Endothelial cell of hepatic sinusoid (primary cell): Measurements from ENCODE around the gene TFF3.

Experiments
- in situ Hi-C: cut with HindIII; loops from 2 replicates; pipeline ENCODE4 v1.10.0; 2017; ENCODE audit warnings: low sequenced_read_pairs

TFF3 gene

DNA sequence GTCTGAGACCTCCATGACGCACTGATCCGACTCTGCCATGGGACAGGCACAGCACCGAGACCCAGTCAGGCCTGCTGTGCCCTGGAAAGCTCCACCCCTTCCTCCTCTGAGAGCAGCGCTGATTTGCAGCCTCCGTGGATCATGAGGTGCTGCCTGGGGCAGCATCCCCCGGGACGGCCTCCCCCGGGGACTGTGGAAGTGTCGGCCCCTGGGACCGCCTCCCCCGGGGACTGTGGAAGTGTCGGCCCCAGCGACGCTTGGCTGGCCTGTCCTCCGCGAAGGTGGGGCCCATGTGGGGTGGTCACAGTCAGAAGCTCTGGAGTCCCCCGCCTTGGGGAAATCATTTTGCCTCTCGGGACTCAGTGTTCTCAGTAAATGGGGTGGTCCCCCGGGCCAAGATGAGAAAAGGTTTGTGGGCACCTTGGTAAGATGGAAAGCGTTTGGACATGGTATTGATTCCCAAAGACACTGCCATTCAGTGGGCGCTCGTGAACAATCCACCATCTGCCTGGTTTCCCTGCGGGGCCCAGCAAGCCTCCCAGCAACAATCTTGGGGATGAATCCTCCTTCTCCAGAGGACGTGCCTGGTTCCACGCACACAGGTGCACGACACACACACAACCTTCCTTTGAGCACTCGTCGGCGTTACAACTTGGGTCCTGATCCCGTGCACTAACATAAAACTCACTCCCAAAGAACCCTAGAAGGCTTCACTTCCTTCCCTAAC lies 32.6 kb upstream of the TFF3 start:
- in situ Hi-C loops = no loop called here

DNA sequence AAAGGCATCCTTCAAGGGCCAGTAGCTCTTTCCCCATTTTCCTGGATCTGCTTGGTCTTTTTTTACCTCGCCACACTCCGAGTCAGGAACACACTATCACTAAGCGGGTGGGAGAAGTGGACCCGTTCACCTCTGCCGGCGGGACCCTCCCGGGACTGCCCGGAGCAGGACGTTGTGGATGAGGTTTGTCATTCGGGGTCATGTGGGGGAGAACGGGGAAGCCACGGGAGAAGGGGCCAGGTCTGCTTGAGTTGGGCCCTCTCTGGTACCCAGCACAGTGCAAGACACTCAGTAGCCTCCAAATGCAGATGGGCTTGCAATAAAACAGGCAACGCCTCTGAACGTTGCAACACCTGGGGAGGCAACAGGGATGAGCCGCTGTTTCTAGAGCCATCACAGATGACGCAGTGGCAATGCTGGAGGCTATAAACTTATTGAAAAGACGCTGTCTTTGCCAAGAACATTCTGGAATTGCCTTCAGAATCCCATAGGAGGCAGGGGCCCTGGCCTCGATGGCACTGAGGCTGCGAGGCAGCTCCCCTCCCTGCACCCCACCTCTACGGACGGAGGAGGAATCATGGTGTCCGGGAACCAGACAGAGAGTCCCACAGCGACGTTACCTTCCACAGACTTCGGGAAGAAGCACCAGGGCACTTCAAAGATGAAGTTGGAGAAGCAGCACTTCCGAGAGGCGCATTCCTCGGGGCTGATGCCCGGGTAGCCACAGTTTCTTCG lies 31.8 kb upstream of the TFF3 start:
- in situ Hi-C loops = no loop called here

DNA sequence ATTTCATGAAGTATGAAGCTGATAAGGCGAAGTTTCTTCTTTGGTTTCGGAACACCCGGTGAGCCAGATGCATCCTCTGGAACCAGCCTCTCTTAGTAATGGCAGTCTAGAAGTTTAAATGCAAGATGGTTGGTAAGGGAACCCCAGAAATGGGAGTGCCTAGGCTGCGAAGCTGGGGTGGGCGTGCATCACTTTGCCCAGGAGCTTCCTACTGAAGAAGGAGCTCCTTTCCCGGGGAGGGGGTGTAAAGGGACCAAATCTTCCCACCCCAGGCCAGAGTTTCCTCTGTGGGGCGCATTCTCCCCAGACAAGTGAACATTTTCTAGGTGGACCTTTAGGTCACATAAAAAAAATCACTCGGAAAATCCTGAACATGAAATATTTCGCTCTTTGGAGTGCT lies 31.2 kb upstream of the TFF3 start:
- in situ Hi-C loops = no loop called here

DNA sequence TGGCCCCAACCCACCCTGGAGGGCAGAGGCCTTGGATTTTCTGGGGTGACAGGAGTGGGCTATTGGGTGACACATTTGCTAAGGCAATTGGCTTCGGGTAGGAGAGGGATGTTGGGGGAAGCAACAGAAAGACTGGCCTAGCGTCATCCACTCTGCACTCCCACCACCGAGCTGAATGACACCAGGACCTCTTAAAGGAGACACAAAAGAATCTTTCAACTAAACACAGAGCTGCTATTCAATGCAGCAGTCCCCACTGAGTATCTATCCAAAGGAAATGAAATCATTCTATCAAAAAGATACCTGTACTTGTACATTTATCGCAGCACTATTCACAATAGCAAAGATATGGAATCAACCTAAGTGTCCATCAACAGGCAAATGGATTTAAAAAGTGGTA lies 29.4 kb upstream of the TFF3 start:
- in situ Hi-C loops = no loop called here

DNA sequence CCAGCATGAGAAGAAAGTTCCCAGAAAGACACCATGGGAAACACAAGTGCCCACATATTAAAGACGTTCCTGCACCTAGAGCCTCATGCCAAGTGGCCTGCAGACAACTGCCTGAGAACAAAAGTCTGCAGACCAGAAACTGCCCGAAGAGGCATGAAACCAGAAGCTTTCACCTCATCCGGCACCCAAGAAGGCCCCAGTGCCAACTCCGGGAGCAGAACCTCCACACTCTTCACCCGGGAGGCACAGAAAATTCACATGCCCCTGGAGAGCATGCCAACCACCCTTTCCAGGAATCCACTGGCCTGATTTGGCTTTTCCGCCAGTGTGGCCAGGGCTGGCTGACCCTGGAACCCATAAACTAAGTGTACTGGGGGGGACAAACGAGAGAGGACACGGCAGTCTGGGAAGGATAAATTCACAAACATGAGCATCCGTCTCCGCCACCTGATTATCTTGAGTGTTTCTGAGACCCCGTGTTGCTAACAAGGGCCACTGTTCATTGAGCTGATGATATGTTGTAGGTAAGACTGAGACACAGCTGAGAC lies 28.8 kb upstream of the TFF3 start:
- in situ Hi-C loops = no loop called here

DNA sequence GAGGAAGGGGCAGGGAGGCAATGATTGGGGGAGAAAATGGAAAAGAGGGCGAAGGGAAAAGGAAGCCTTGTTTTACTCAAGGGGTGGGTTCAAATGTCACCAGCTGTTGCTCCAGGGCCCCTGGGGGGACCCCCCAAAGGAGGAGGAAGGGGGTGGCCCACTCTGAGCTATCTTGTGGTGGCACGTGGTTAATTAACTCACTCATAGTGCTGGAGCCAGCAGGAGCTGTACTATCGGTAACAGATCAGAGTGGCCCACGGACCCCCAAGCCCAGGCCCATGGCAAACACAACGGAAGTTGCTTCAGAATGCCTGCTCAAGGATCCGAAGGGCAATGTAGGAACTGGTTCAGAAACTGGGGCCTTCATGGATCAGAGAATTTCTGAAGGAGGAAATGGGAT lies 28.3 kb upstream of the TFF3 start:
- in situ Hi-C loops = no loop called here

DNA sequence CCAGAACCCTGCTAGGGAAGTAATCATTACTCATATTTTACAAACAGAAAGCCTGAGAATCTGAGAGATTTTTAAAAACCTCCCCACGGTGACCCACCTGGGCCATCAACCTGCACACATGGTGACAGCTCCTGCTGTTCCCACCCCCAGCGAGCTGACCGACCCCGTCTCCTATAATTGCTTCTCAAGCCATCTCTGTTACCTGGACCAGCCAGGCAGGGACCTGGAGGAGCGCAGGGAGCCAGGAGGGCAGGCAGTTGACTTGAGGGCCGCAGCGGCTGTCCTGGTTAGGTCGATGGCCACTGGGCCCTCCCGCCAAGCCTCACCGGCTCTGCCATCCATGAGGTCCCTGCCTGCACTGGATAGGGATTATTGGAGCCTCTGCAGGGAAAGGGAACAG lies 27.9 kb upstream of the TFF3 start:
- in situ Hi-C loops = no loop called here

DNA sequence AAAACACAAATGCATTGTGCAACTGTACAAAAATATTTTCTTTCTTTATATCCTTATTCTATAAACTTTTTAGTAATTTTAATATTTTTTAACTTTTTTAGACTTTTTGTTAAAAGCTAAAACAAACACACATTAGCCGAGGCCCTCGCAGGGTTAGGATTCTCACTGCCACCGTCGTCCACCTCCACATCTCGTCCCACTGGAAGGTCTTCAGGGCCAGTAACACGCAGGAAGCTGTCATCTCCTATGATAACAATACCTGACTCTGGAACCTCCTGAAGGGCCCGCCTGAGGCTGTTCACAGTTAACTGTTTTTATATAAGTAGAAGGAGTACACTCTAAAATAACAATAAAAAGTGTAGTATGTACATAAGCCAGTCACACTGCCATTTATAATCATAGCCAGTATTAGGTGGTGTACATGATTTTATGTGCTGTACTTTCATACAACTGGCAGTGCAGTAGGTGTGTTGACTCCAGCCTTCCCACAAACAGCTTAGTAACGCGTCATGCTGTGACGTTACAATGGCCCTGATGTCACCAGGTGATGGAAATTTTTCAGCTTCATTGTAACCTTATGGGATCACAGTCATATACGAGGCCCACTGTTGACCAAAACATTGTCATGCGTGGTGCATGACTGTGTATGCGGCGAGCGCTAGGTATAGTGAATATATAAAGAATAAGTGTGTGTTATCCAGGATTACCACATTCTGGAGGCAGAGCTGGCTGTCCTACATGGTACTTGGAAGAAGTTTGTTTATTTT lies 26.8 kb upstream of the TFF3 start:
- in situ Hi-C loops = no loop called here

DNA sequence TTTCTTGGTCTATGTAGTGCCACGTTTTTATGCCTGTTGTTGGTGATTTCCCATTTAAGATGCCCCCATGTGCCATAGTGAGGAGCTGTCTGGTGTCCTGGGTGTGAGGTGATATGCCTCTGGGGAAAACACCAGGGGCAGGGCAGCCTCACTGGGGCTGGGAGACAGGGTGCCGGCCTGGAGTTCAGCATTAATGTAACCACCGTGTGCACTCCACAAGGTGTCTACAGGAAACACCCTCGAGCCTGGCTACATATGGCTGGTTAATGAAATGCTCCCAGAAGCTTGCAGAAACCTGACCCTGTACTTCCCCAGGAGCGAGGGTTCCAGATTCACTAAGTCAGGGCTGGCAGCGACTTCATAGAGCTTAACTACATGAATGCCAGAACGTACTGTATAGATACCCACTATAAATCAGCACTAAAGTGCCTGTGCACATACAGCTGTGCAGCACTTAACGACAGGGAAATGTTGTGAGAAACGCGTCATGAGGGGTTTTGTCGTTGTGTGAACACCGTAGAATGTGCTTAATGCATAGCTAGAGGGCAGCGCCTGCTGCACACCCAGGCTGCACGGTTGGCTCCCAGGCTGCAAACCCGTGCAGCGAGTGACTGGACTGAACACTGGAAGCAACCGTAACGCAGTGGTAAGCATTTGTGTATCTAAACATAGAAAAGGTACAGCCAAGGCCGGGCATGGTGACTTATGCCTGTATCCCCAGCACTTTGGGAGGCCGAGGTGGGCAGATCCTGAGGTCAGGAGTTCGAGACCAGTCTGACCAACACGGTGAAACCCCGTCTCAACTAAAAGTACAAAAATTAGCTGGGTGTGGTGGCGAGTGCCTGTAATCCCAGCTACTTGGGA lies 25.2 kb upstream of the TFF3 start:
- in situ Hi-C loops = no loop called here

DNA sequence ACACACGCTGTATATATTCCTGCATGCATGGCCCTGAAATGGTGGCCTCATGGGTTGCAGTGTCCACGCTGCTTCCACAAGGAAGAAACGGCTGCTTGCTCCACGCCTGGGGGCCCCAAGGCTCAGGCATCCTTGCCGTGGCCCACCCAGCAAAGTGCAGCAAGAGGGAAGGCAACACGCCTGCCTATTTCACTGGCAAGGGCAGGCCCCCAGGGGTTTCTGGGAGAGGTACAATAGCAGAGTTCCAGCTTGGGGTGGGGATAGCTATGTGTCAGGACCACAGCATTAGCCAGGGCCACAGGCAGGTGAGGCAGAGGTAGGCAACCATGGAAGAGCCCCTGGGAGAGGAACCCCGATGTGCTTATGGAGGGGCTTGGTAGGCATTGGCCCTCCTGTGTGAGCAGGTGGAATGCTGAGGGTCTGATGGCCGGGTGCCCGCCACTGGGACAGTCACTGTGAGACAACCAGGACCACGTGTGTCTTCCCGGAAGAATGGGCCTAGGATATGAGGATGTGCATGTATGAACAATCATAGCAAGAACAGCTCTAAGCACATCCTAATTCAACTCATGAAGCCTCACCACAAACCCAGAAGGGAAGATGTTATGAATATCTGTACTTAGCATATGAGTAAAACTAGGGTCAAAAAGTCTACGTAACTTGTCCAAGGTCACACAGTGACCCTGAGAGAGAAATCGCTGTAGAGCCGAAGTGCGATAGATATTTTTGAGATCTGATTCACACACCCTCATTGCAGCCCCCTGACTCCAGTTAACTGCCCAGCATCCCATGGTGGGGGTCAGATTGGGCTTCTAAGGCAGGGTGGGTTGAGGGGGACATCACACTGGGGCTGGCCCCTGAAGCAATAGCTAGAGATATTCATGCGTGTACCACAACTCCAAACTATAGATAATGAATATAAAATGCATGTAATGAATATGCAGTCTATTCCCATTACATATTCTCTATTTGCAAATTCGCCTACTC lies 23.8 kb upstream of the TFF3 start:
- in situ Hi-C loops = no loop called here

DNA sequence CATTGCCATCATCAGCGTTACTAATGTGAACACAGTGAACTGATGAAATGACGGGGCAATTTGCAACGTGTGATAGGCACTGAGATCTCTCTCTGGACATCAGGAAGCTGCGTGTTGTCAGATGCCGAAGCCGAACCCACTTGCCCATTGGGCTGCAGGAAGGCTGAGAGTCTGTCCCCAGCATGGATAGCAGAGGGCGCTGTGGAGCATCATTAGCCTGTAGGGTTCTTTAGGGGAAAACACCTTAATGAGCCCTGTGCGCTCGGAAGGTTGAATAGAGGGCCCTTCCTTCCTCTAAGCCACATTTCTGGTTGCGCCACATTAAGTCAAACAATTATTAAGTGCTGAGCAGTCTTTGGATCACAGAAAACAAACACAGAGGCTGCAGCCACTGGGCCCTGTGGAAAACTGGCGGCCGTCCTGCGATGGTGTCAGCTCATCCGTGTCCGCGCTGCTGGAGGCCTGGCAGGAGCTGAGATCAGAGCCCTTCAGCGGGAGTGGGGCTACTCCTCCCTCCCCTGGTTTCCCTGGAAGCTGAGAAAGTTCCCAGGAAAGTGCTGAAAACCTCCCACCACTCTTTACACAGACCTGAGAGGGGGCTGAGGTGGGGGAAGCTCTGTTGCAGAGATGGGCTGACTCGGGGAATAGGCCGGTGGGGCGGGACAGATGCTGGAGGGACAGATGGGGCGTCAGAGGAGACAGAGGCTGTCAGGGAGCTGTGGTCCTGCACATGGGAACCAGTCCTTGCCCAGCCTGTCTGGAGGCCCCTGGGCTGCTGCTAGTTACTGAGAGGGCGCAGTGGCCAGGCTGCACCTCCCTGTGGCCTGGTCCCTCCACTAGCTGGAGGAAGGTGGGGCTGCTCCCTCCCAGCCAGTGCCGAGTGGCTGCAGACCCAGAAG lies 22.9 kb upstream of the TFF3 start:
- in situ Hi-C loops = no loop called here

DNA sequence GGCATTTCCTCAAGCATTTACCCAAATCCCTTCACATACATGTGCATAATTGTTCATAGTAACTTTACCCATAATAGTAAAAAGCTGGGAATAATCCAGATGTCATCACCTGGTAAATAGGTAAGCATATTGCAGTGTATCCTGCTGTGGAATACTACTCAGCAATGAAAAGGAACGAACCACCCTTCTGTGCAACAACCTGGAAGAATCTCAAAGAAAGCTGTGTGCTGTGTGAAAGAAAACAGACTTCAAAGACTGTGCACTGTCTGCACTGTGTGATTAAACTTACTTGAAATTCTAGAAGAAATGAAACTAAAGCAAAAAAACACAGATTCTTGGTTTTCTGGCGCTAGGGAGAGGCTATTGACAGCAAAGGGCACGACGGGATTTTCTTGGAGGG lies 22.1 kb upstream of the TFF3 start:
- in situ Hi-C loops = no loop called here

DNA sequence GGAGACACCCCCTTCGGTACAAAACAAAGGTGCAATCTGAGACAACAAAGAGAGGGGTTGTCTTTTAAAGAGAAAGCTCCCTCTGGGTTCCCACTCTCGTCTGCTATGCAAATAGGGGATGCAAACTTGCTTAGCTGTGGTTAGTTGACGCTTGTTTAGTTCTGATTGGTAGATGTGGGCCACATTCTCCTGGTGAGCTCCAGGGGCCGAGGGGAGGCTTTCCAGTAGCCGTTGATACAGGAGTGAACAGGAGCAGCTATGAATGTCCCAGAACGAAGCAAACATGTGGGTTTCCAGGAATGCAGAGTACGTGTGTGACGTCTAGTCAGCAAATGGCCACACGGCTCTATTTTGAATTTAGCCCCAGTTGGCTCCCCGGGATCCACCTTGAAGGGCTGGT lies 20.8 kb upstream of the TFF3 start:
- in situ Hi-C loops = no loop called here

DNA sequence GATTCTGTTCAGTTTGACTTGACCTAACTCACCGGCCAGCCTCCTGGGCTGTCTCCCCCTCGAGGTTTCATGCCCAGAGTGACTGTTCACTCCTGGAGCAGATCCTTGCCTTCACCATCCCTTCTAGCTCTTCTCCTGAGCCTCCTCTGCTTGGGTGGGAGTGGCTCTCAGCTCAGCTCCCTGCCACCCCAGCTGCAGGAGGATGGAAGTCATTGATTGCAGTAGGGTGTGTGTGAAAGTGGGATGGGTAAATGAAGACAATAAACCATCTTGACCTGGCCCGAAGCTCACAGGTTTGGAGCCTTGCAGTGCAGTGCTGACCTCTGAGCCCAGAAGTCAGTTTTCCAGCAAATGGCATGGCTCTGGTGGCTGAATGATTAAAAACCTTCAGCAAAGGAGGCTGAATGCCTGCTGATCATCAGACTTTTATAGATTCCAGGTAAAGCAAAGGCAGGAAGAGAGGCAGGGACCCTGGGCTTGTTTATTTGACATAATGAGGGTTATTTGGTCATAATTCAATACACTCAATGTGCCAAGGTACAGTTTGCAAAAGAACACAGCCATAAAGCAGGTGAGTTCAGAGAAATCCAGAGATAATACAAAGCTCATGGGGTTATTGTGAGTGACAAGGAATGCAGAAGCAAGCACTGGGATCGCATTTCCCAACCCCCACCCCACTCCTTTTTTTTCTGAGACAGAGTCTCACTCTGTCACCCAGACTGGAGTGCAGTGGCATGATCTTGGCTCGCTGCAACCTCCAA lies 17.5 kb upstream of the TFF3 start:
- in situ Hi-C loops = no loop called here

DNA sequence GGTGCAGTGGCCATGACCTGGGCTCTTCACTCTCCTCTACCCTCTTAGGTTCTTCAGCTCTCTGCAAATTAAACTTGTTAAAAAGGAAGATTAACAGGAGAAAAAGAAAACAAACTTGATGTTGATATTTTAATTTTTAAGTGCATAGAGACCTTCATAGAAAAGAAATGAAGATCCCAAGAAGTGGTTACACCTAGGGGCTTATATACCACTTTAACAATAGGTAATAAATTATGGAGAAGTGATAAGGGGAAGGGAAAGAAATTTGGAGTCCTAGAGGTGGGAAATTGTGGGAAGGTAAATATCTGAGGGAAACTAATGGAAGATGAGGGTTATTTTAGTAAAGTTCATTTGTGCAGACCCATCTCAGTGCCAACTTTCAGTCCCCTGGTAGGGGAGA lies 16.5 kb upstream of the TFF3 start:
- in situ Hi-C loops = no loop called here

DNA sequence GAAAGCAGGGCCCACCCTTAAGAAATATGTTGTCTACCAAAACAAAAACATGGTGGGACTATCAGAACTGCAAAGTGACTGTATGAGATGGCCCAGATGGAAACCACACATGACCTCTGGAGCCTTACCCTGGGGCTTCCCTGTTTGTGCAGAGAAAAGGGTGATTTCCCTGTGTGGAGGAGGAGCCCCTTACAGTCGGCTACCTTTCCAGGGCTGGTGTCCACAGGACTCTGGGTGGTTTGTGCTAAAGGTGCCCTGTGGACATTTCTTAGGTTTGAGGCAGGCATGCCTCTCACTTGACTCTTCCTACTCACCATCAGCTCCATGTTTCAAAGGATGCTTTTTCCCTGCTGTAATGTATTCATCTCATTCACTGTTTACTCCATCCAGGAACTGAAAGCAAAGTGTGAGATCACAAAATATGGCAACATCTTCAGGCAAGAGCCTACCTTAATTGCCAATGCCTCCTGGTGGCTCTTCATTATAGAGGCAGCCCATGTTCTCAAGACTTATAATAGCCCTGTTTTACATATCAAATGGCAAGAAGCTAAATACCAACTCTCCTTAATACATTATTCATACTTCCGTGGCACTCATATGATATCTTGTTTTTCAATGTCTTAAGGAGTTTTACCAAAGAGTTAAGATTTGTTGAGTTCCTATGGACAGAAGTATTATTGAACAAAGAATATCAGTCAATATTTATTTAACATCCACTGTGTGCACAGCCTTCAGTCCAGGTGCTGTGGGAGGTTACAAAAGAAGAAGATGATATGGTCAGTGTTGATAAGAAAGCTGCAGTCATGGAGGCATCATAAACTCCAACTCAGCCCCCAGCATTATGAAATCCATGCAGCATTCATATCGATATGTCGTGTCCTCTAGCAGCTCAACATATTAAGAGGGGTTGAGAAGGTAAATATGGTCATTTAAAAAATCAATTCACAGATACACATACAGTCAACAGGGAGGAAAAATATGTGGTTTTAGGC lies 15.5 kb upstream of the TFF3 start:
- in situ Hi-C loops = no loop called here

DNA sequence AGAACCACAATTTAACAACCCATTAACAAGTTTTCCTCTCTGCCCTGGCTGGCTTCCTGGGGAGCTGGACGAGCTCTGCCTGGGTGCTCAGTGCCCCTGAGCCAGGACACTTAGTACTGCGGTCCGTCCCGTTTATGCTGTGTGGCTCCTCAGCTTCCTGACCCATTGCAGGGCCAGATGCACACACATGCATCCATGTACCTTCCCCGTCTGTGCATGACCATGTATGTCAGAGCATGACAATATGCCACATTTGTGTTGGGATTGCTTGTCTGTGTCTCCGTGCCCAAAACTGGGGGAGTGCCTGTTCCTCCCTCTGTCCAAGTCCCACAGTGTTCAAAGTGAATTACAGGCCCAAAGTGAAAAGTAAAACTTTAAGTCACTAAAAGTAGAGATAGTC lies 9.7 kb upstream of the TFF3 start:
- in situ Hi-C loops = no loop called here
